ENCODE results near the gene SLC4A5.

- TF ChIP-seq CTCF (IDR thresholded peaks at IDR 0.05; ENCODE audit: low read depth, low read length, poor library complexity, severe bottlenecking) (no peak), EZH2phosphoT487 (IDR thresholded peaks at IDR 0.05; ENCODE audit: borderline replicate concordance, low read length) (no peak)
Observed at GRCh38 chr2:74373221-74373676, 30.0 kb upstream of the SLC4A5 start.

Measured in DOHH2 (cell line).